H1 (cell line): ENCODE results near the gene TRPC1. TPM values are rescaled to one million over a fixed set of nuclear protein-coding genes. Genes with fewer than 3 reads are reported as not detected.

Experiments used
- CTCF ChIA-PET: fragments of 300-600 bp; sonication (Branson Sonifier 250); formaldehyde crosslinking; loops from one replicate; lab custom pipeline; 2021; ENCODE audit not compliant: partially characterized antibody; lab: Charles Lee
- POLR2A ChIA-PET: fragments of 300-600 bp; sonication (Branson Sonifier 250); formaldehyde crosslinking; loops from one replicate; lab custom pipeline; 2021; ENCODE audit warnings: inconsistent platforms; ENCODE audit not compliant: partially characterized antibody; lab: Charles Lee
- DNase-seq, 2 experiments: peaks; one replicate each; pipeline versions ENCODE4 v3.0.0 to v3.0.0-alpha.2; 2010 to 2022; ENCODE audit warnings: low spot score in 2 of 2, low read depth in 1 of 2, mixed read lengths in 1 of 2
- FAIRE-seq: peaks from 2 replicates; lab custom pipeline; 2011; peaks lifted over from hg19 to GRCh38; lab: Jason Lieb, UNC
- H2AFZ ChIP-seq: 2 replicates; pipeline ENCODE4 v1.8.1; 2012; ENCODE audit warnings: low read length, inconsistent platforms
- H2AK5ac ChIP-seq: 2 replicates; pipeline ENCODE4 v1.6.1; 2013; ENCODE audit warnings: low read depth, low read length
- H2BK120ac ChIP-seq: replicated peaks from 2 replicates; pipeline ENCODE3; 2013; ENCODE audit warnings: low read depth, low read length, inconsistent platforms
- H2BK12ac ChIP-seq: 2 replicates; pipeline ENCODE4 v1.6.1; 2013; ENCODE audit warnings: low read depth, low read length
- H2BK15ac ChIP-seq: 2 replicates; pipeline ENCODE4 v1.6.1; 2013; ENCODE audit warnings: low read length
- H2BK20ac ChIP-seq: 2 replicates; pipeline ENCODE4 v1.6.1; 2013; ENCODE audit warnings: low read length
- H2BK5ac ChIP-seq: 2 replicates; pipeline ENCODE4 v1.6.1; 2013; ENCODE audit warnings: low read depth, low read length
- H3K14ac ChIP-seq: 2 replicates; pipeline ENCODE4 v1.6.1; 2013; ENCODE audit warnings: inconsistent platforms; ENCODE audit not compliant: insufficient read length
- H3K18ac ChIP-seq: 2 replicates; pipeline ENCODE4 v1.6.1; 2013; ENCODE audit warnings: low read length; ENCODE audit errors: extremely low read depth
- H3K23ac ChIP-seq: 2 replicates; pipeline ENCODE4 v1.6.1; 2013; ENCODE audit warnings: inconsistent platforms; ENCODE audit not compliant: insufficient read length
- H3K23me2 ChIP-seq: 2 replicates; pipeline ENCODE4 v1.6.1; 2013; ENCODE audit warnings: low read depth, low read length
- H3K27ac ChIP-seq: 2 replicates; pipeline ENCODE4 v1.6.1; 2011; ENCODE audit warnings: low read depth, low read length, inconsistent platforms
- H3K27me3 ChIP-seq, 4 experiments: replicated peaks in 1 of 4; 1 replicate in 1 of 4; 2 replicates in 3 of 4; pipeline versions ENCODE4 v1.6.1 to v1.8.1; 2011 to 2013; ENCODE audit warnings: low read length in 3 of 4, mild to moderate bottlenecking in 3 of 4, inconsistent platforms in 2 of 4, mixed read lengths in 2 of 4, moderate library complexity in 1 of 4; ENCODE audit not compliant: control insufficient read depth in 3 of 4, insufficient read depth in 3 of 4; ENCODE audit errors: extremely low read depth in 1 of 4
- H3K36me3 ChIP-seq, 4 experiments: 2 replicates each; pipeline versions ENCODE4 v1.6.1 to v1.8.1; 2011 to 2013; ENCODE audit warnings: mild to moderate bottlenecking in 4 of 4, low read length in 3 of 4, moderate library complexity in 2 of 4, control low read depth in 1 of 4, inconsistent platforms in 1 of 4; ENCODE audit not compliant: insufficient read depth in 4 of 4, control insufficient read depth in 2 of 4
- H3K4ac ChIP-seq: replicated peaks from 2 replicates; pipeline ENCODE3; 2013; ENCODE audit warnings: low read length, low read depth, mixed read lengths, inconsistent platforms; ENCODE audit not compliant: insufficient read length
- H3K4me1 ChIP-seq, 4 experiments: replicated peaks in 1 of 4; 1 replicate in 1 of 4; 2 replicates in 3 of 4; pipeline versions ENCODE4 v1.6.1 to v1.8.1; 2011 to 2013; ENCODE audit warnings: low read length in 3 of 4, inconsistent platforms in 2 of 4, mixed read lengths in 1 of 4; ENCODE audit not compliant: insufficient read depth in 4 of 4, control insufficient read depth in 3 of 4
- H3K4me2 ChIP-seq, 2 experiments: 2 replicates each; pipeline versions ENCODE4 v1.6.1 to v1.8.1; 2011 to 2013; ENCODE audit warnings: low read depth in 2 of 2, low read length in 2 of 2, control low read depth in 1 of 2, inconsistent platforms in 1 of 2, mild to moderate bottlenecking in 1 of 2; ENCODE audit not compliant: insufficient read depth in 1 of 2
- H3K4me3 ChIP-seq, 4 experiments: fragments of 200-600, 300-600 bp in 1 of 4; sonication (generic), shearing (Covaris generic), sonication (Bioruptor Twin) in 1 of 4; 2 replicates each; pipeline versions ENCODE4 v1.5.1 to v1.8.1; 2011 to 2016; ENCODE audit warnings: low read length in 4 of 4, low read depth in 3 of 4, control low read depth in 2 of 4, inconsistent platforms in 2 of 4, mild to moderate bottlenecking in 2 of 4, mixed read lengths in 1 of 4, moderate library complexity in 1 of 4; ENCODE audit not compliant: insufficient read depth in 2 of 4; ENCODE audit errors: extremely low read depth in 1 of 4
- H3K56ac ChIP-seq: replicated peaks from 2 replicates; pipeline ENCODE3; 2013; ENCODE audit warnings: low read depth, mild to moderate bottlenecking, mixed read lengths, low read length, inconsistent platforms; ENCODE audit not compliant: insufficient read length
- H3K79me1 ChIP-seq: 2 replicates; pipeline ENCODE4 v1.6.1; 2013; ENCODE audit warnings: low read depth, low read length, control low read depth
- H3K79me2 ChIP-seq, 2 experiments: 2 replicates each; pipeline versions ENCODE4 v1.6.1 to v1.8.1; 2012 to 2013; ENCODE audit warnings: low read length in 2 of 2, mild to moderate bottlenecking in 2 of 2, inconsistent platforms in 1 of 2; ENCODE audit not compliant: insufficient read depth in 2 of 2, control insufficient read depth in 1 of 2
- H3K9ac ChIP-seq, 4 experiments: replicated peaks in 1 of 4; 1 replicate in 1 of 4; 2 replicates in 3 of 4; pipeline versions ENCODE4 v1.6.1 to v1.8.1; 2011 to 2013; ENCODE audit warnings: low read depth in 3 of 4, low read length in 3 of 4, control low read depth in 2 of 4, mild to moderate bottlenecking in 2 of 4, moderate library complexity in 2 of 4, inconsistent platforms in 1 of 4; ENCODE audit errors: extremely low read depth in 1 of 4
- H3K9me3 ChIP-seq, 2 experiments: 2 replicates each; pipeline versions ENCODE4 v1.6.1 to v1.8.1; 2012 to 2013; ENCODE audit warnings: mild to moderate bottlenecking in 2 of 2, moderate library complexity in 2 of 2, control low read depth in 1 of 2, inconsistent platforms in 1 of 2, low read depth in 1 of 2, low read length in 1 of 2, mixed read lengths in 1 of 2; ENCODE audit not compliant: insufficient read depth in 2 of 2
- H4K20me1 ChIP-seq, 2 experiments: replicated peaks in 1 of 2; 2 replicates each; pipeline versions ENCODE3 to v1.8.1; 2011 to 2013; ENCODE audit warnings: inconsistent platforms in 2 of 2, low read length in 2 of 2, mild to moderate bottlenecking in 1 of 2; ENCODE audit not compliant: insufficient read depth in 2 of 2, control insufficient read depth in 1 of 2
- H4K5ac ChIP-seq: 2 replicates; pipeline ENCODE4 v1.6.1; 2013; ENCODE audit warnings: low read length, low read depth, mixed read lengths, inconsistent platforms; ENCODE audit not compliant: insufficient read length
- H4K8ac ChIP-seq: 2 replicates; pipeline ENCODE4 v1.8.0; 2013; ENCODE audit warnings: mild to moderate bottlenecking, moderate library complexity, low read length, inconsistent platforms; ENCODE audit not compliant: insufficient read depth; ENCODE audit errors: extremely low read depth
- H4K91ac ChIP-seq: replicated peaks from 2 replicates; pipeline ENCODE3; 2013; ENCODE audit warnings: low read length, mixed read lengths, inconsistent platforms; ENCODE audit not compliant: insufficient read length
- KDM5A ChIP-seq: fragments of 200-600 bp; IDR thresholded peaks from 2 replicates; pipeline ENCODE4 v1.7.1; 2012; ENCODE audit warnings: mild to moderate bottlenecking, low read length, inconsistent platforms, mixed read lengths
- POLR2AphosphoS5 ChIP-seq: IDR thresholded peaks from 2 replicates; pipeline ENCODE4 v1.6.1; 2011; ENCODE audit warnings: low read depth, low read length
- WGBS, 2 experiments: shearing (Covaris generic) in 1 of 2; methylation state at CpG; one replicate each; pipeline versions ENCODE4 v1.1.6 to v1.1.7; 2013 to 2015; ENCODE audit warnings: low lambda C conversion rate in 2 of 2, mixed read lengths in 2 of 2, inconsistent platforms in 1 of 2, low coverage in 1 of 2, missing lambda C conversion rate in 1 of 2; ENCODE audit not compliant: insufficient replicate concordance in 2 of 2, insufficient coverage in 1 of 2, insufficient read length in 1 of 2; ENCODE audit errors: extremely low coverage in 1 of 2, missing lambda C conversion rate in 1 of 2; 5-methylcytosine and 5-hydroxymethylcytosine counted together
- polyA plus RNA-seq, 7 experiments: library from polyadenylated mRNA; depleted of rRNA in 3 of 7; stranded (reverse) in 5 of 7; unstranded in 2 of 7; fragments of >200 nt in 5 of 7; fragments of 200-250 nt in 2 of 7; gene quantifications; 1 replicate in 5 of 7; 2 replicates in 1 of 7; 4 replicates in 1 of 7; pipeline versions ENCODE4 v1.2.1 to v1.2.3, GENCODE V29; 2011 to 2013; ENCODE audit warnings: missing spikeins in 2 of 7, mixed read lengths in 2 of 7
- total RNA-seq: library from RNA; stranded (reverse); fragmentation: NEBNext Ultra II Directional; extraction: Animal tissue kit (Norgen Biotek cat#: 25700); gene quantifications from 2 replicates; pipeline ENCODE4 v1.2.1, GENCODE V29; 2021

TRPC1 gene
- total and polyA plus RNA-seq, 2 of the 8 experiments (the other 6 are each of a cell fraction or from before 2014, with no cell fraction given) = 22.6 to 23.1 TPM

- no peaks in the 10 kb centered on the region for H3K23me2 ChIP-seq
- H4K5ac ChIP-seq = no peak overlapping the region
- H2BK12ac ChIP-seq = no peak overlapping the region
- no peak overlapping the region for H2BK120ac ChIP-seq
- no peak overlapping the region for H3K4me3 ChIP-seq
- H2AK5ac ChIP-seq = no peak overlapping the region
- no peak overlapping the region for H3K23ac ChIP-seq
- no peaks in the 10 kb centered on the region for H4K20me1 ChIP-seq
- CTCF ChIA-PET = interaction anchor here (1.1 to 1.9 kb wide), 3 partner anchors 9 to 134 kb away, joined by 3 to 5 read pairs (median 3); no protein-coding TSS in a partner anchor
- no peak for TF ChIP-seq KDM5A
- TF ChIP-seq POLR2AphosphoS5 = 0 out of 2 replicates have a peak, but pooled peaks have one; percentile 24
- no peak overlapping the region for H3K4ac ChIP-seq
- no peaks in the 10 kb centered on the region for H3K9me3 ChIP-seq
- H2AFZ ChIP-seq = no peak overlapping the region
- POLR2A ChIA-PET = interaction anchor here (1.4 to 1.6 kb wide), 2 partner anchors 16 to 21 kb away, joined by 3 to 6 read pairs; no protein-coding TSS in a partner anchor
- FAIRE-seq (peak; percentile 48), DNase-seq (no peak)
- no peaks in the 10 kb centered on the region for H3K79me1 ChIP-seq
- H3K79me2 ChIP-seq = peaks cover 0 to 29% of the 10 kb centered on the region in 2 experiments; a peak in 2 of 4 replicates
- no peak overlapping the region for H2BK15ac ChIP-seq
- H3K18ac ChIP-seq = no peak overlapping the region
- H4K91ac ChIP-seq = no peak overlapping the region
- H3K4me1 ChIP-seq = no peaks in the 10 kb centered on the region
- H3K27me3 ChIP-seq = peaks cover 0 to 1% (median 0%) of the 10 kb centered on the region in 4 experiments; a peak in 1 of 7 replicates
- no peak overlapping the region for H4K8ac ChIP-seq
- no peak overlapping the region; a peak in 1 of 7 replicates for H3K9ac ChIP-seq
- H3K4me2 ChIP-seq = no peak overlapping the region
- H3K36me3 ChIP-seq = peaks cover 0 to 3% (median 0%) of the 10 kb centered on the region in 4 experiments; a peak in 1 of 8 replicates
- no peak overlapping the region for H3K27ac ChIP-seq
- WGBS, 2 experiments = 85% methylated on average over 3 of the region's 3 CpGs; no CpG with 5 or more reads in 1 of the 2 experiments
- no peak overlapping the region for H3K14ac ChIP-seq
- H2BK20ac ChIP-seq = no peak overlapping the region
- no peak overlapping the region for H2BK5ac ChIP-seq
- no peak overlapping the region for H3K56ac ChIP-seq
Measured at GRCh38 chr3:142732066-142732465, 8.2 kb downstream of the TRPC1 start.
